Activated CD4-positive, alpha-beta T cell treated with anti-CD3 and anti-CD28 coated beads for 1 hour (primary cell): ENCODE measurements around the gene SMYD3.
"Not testable (repeated sequence)": the region's sequence is repeated elsewhere in the genome, so short reads cannot be mapped to it uniquely, and the experiment has no call there.

ENCODE experiments used
- DNase-seq: peaks from one replicate; pipeline ENCODE4 v3.0.0-alpha.2; 2020

The SMYD3 gene

DNA sequence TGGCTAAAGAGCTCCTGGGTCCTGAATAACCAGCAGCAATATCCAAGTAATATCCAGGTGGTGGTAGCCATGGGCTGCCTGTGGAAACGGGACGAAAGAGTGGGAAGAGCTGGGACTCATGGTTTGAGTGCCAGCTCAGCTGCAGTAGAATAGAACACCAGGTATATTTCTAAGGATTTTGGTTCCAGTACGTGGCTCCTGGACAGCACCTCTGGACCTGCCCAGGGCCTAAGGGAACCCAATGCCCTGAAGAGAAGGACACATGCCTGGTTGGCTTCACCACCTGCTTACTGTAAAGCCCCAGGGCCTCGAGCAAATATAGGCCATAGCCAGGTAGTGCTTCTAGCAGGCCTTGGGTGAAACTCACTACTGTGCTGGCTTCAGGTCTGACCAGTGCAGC is 785.6 kb downstream of the SMYD3 start:
- no peak for DNase-seq

DNA sequence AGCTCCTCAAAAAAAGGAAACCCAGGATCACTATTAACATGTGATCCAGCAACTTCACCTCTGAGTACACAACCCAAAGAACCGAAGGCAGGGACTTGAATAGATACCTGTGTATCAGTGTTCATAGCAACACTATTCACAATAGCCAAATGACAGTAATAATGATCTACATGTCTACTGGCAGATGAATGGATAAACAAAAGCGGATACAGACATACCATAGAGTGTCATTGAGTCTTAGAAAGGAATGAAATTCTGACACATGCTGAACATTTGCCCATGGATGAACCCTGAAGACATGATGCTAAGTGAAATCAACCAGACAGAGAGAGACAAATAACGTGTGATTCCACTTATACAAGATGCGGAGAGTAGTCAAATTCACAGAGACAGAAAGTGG is 788.1 kb downstream of the SMYD3 start:
- no peak for DNase-seq

DNA sequence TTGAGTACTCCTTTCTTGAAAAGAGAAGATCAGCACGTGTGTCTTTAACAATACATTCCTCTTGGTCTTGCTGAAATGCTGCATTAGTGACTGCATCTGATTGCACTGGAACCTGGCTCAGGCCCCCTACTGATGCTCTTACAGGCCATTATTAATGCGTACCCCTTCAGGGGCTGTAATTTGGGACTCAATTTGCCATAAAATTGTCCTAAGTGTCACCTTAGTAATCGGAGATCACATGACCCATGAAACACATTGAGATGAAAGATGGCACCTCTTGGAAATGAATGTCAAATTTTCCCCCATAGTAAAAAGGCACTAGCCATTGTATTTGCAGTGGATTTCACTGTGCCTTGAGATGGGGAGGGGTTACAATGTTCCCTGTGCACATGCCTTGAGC is 789.0 kb downstream of the SMYD3 start:
- no peak for DNase-seq

DNA sequence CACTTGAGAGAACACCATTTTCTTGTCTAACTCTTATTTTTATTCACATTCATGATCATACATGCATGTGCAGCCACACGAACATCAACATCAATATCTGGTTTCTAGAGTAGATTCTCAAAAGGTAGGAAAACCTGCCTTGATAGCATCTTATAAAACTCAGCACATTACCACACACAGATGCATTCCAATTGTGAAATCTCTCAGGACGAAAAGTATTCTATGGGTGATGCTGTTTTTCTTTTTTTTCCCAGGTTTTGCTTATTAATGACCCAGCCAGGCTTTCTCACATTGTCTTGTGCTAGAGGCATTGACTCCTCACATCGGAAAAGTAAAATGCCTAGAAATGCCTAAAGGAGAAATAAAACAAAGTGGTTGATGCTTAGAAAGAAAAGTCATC is 789.5 kb downstream of the SMYD3 start:
- DNase-seq, result no peak

DNA sequence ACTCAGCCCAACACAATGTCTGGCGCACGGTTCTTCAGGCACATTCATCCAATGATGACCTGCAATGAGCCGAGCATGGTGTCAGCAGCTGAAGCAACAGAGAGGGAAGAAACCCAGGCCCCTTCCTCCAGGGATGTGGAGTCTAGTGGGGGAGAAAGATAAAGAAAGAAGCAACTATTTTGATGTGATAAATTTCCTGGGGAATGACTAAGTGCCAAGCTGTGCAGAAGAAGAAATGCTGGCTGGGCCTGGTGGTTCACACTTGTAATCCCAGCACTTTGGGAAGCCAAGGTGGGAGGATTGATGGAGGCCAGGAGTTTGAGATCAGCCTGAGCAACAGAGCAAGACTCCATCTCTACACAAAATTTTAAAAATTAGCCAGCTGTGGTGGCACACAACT is 790.5 kb downstream of the SMYD3 start:
- no peak for DNase-seq

DNA sequence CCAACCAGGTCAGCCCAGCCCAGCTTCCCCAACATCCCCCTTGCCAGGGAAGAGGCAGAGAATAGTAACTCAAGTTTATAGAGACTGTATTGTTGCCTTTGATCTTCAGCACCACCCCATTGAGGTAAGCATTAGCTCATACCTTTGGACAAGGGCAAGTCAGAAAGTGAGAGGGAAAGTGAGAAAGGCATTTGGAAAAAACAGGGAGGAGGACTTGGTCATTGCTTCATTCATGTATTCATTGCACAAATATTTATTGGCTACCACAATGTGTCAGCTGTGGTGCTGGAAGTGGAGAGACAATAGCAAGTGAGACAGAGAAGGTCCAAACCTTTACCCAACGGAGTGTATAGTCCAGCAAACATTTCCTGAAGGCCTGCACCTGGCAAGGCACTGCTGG is 791.1 kb downstream of the SMYD3 start:
- DNase-seq, result no peak

DNA sequence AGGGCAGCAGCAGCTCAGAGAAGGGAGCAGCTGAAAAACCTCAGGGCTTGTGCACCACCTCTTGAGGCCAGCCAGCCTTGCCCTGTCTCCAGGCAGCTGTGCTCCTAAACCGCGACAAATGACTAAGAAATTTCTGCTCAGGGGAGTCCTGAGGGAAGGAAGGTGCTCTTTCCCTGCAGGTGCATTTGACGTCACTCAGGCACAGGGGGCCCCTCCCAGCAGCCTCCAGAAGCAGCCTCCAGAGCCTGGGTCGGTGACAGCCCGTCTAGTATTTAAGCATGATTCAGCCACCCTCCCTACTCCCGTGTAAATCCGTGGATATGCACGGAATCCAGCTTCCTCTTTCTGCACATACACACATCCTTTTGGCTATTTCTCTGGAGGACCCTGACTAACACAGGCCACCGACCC is 791.8 kb downstream of the SMYD3 start:
- no peak for DNase-seq

DNA sequence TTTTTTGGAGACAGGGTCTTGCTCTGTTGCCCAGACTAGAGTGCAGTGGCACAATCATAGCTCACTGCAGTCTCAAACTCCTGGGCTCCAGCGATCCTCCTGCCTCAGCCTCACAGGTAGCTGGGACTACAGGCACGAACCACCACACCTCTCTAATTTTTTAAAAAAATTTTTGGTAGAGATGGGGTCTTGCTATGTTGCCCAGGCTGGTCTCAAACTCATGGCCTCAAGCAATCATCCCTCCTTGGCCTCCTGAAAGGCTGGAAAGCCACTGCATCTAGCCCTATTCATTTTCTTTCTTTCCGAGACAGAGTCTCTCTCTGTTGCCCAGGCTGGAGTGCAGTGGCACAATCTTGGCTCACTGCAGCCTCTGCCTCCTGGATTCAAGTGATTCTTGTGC is 793.1 kb downstream of the SMYD3 start:
- DNase-seq, result not testable (repeated sequence)

DNA sequence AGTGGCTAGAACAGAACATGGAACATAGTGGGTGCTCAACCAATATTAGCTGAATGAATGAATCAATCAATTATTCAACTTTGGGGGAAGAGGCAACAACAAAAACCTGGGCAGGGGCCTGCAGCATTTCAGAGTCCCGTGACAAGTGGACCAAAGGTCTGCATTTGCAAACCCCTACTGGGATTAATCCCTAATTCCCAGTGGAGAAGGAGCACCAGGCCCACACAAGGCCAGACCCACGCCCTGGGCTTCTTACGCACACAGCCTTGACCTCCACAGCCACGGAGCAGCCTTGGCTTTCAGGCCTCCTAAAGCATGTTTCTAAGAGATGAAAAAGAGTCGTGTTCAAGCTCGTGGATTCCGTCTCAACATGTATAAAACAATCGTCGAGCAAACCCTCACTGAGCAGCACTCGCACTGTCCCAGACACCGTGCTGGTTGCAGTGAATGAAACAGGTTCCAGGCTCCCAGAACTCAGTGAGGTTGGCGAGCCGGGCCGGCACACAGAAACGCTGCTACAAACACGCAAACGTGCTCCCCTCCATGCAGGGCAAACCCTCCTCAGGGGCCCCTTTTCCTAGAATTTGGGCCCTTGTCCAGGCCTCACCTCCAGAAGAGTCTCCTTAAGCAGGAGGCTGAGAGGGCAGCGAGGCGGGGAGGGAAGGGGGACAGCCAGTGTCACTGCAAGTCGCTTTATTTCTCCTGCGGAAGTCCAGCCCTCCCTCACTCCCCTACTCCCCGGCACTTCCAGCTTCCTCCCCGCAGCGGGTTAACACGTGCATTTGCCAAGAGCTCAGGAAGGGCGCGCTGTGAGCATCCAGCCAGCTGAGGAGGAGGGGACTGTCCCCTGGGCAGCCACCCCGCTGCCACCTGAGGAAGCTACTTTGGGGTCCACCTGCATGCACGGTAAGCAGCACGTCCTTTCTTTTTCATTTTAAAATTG is 795.8 kb downstream of the SMYD3 start:
- no peak for DNase-seq

DNA sequence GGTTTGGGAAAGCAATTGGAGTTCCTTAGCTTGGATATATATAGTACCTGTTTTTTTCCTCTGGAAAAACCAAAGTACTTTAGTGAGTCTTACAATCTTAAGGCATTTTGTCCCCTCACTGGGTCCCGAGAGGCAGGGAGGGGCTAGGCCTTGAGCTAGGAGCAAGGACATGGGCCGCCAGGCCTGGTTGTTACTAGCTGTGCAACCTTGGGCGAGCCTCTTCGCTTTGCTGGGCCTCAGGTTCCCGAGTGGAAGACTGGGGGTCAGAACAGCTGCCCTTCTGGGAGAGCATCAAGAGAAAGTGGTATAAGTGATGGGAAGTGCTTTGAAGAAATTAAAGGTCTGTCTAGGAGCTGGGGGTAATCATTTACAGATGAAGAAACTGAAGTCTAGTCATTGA is 799.1 kb downstream of the SMYD3 start:
- DNase-seq, result no peak

DNA sequence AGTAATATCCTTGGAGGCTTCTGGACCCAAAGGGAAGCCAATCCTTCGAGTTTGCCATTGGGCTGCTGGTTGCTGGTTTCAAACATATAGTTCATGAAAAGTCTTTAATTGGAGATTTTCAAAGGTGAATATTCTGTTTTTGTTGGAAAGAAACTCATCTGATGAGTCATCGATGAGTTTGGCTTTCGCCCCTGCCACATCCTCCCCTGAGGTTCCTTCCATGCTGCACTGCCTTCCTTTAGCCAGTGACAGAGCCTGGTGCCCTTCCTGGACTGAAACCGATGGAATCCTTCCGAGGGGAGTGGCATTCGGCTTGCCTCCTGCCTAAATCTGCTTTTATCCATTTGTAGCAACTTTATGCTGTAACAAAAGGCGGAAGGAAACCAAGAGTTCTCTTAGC is 802.3 kb downstream of the SMYD3 start:
- no peak for DNase-seq

DNA sequence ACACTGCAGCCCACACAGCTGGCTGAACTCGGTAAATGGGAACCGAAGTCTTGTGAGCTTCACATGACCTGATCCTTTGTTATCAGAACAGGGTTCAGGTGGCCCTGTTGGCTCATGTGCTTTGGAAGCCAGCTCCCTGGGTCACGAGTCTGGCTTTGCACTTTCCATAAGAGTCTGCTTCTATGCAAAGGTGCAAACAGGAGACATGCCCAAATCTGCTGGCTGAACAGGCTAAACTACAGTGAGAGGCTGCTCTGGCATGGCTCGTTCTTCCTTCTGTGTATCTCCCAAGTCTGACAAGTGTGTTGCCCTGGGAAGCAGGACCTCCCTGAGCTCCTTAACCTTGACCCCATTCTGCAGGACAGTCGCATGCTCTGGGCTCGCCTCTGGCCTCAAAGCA is 802.7 kb downstream of the SMYD3 start:
- DNase-seq, result no peak

DNA sequence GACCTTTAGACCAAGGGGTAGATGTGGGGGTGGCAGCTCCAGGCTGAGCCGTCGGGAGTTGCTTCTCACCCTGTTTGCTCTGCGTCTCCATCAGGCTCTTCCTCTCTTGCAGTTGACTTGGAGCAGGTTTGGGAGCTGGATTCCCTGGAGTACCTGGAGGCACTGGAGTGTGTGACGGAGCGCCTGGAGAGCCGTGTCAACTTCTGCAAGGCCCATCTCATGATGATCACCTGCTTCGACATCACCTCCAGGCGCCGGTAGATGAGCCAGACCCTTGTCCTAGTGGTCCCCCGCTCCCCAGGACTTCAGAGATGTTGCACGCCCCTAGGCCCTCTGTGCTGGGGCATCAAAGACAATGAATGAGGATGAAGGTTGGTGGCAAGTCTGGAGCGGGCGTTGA is 804.7 kb downstream of the SMYD3 start:
- no peak for DNase-seq

DNA sequence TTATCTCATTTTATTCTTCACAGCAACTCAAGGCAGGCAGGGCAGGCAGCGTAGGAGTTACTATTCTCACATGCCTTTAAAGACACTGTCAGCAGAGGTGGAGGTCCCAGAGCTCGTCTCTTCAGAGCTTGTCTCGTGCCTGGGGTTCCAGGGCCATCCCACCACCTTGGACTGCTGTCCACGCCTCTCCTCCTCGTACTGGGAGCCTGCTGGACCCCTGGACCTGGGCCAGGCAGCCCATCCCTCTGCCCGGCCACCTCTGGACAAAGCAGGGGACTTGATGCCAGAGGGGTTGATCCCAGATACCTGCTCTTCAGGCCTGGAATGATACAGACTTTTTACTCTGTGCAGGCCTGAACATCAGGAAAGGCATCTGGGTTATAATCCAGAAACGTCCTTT is 805.4 kb downstream of the SMYD3 start:
- DNase-seq, result no peak

DNA sequence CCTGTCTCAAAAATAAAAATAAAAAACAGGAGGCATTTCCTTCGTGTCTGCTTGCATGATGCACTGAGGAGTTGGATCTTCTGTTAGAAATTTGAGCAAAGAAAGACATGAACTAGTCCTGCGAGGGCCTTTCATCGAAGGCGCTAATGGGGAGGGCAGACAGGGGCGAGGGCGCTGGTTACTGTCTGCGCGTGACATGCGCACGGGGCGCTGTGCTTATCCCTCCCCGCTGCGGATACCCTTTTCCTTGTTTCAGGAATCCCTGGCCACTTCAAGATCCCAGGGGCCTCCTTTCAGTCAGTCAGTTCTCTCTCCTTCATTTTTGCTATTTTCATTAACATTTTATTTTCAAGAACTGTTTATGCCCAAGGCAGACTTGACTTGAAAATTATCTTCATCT is 806.4 kb downstream of the SMYD3 start:
- DNase-seq, result no peak
